Hepatocyte (in vitro differentiated cells): Measurements from ENCODE around the gene ZBTB16. TPM values are rescaled to one million over a fixed set of nuclear protein-coding genes. Genes with fewer than 3 reads are reported as not detected.

Source experiments
- DNase-seq: peaks from one replicate; pipeline ENCODE4 v3.0.0-alpha.2; 2016; ENCODE audit warnings: low spot score
- H2AFZ ChIP-seq: fragments of 200-600 bp; sonication (generic); 2 replicates; pipeline ENCODE4 v1.6.0; 2016; ENCODE audit warnings: antibody characterized with exemption, mild to moderate bottlenecking
- H3K27ac ChIP-seq: fragments of 200-600 bp; sonication (generic); 2 replicates; pipeline ENCODE4 v1.5.1; 2016; ENCODE audit warnings: mild to moderate bottlenecking
- H3K27me3 ChIP-seq: fragments of 200-600 bp; sonication (generic); 2 replicates; pipeline ENCODE4 v1.6.1; 2016
- H3K36me3 ChIP-seq: fragments of 200-600 bp; sonication (generic); replicated peaks from 2 replicates; pipeline ENCODE4 v1.5.1; 2016; ENCODE audit warnings: low read depth; ENCODE audit not compliant: insufficient read depth
- H3K4me1 ChIP-seq: fragments of 200-600 bp; sonication (generic); 2 replicates; pipeline ENCODE4 v1.5.1; 2016; ENCODE audit warnings: mild to moderate bottlenecking, moderate library complexity; ENCODE audit not compliant: insufficient read depth
- H3K4me2 ChIP-seq: fragments of 200-600 bp; sonication (generic); 2 replicates; pipeline ENCODE4 v1.6.0; 2016
- H3K4me3 ChIP-seq: fragments of 200-600 bp; sonication (generic); 2 replicates; pipeline ENCODE4 v1.5.1; 2016; ENCODE audit warnings: mild to moderate bottlenecking
- H3K79me2 ChIP-seq: fragments of 200-600 bp; sonication (generic); 2 replicates; pipeline ENCODE4 v1.6.0; 2017; ENCODE audit warnings: mild to moderate bottlenecking
- H3K9me2 ChIP-seq: fragments of 200-600 bp; sonication (generic); replicated peaks from 2 replicates; pipeline ENCODE4 v1.6.0; 2017; ENCODE audit warnings: mild to moderate bottlenecking; ENCODE audit not compliant: insufficient read depth
- H3K9me3 ChIP-seq: fragments of 200-600 bp; sonication (generic); 2 replicates; pipeline ENCODE4 v1.5.1; 2016; ENCODE audit warnings: low read depth, mild to moderate bottlenecking
- H4K20me1 ChIP-seq: fragments of 200-600 bp; sonication (generic); 2 replicates; pipeline ENCODE4 v1.6.0; 2016; ENCODE audit warnings: mild to moderate bottlenecking; ENCODE audit not compliant: insufficient read depth, poor library complexity, severe bottlenecking
- CTCF ChIP-seq: fragments of 200-600 bp; sonication (generic); IDR thresholded peaks from 2 replicates; pipeline ENCODE4 v1.5.1; 2016; ENCODE audit warnings: antibody characterized with exemption, mild to moderate bottlenecking; ENCODE audit not compliant: poor library complexity
- EZH2 ChIP-seq: fragments of 200-600 bp; sonication (generic); IDR thresholded peaks from 2 replicates; pipeline ENCODE4 v1.6.1; 2016; ENCODE audit warnings: antibody characterized with exemption, mild to moderate bottlenecking, borderline replicate concordance
- EZH2phosphoT487 ChIP-seq: fragments of 200-600 bp; sonication (generic); IDR thresholded peaks from one replicate; pipeline ENCODE4 v1.6.1; 2018; ENCODE audit warnings: antibody characterized with exemption, mild to moderate bottlenecking, low read depth, moderate library complexity; ENCODE audit not compliant: unreplicated experiment, severe bottlenecking
- WGBS: methylation state at CpG from one replicate; pipeline ENCODE4 v1.1.6; 2016; ENCODE audit warnings: low lambda C conversion rate; ENCODE audit errors: missing lambda C conversion rate; 5-methylcytosine and 5-hydroxymethylcytosine counted together
- polyA plus RNA-seq: library from polyadenylated mRNA; unstranded; fragments of >200 nt; fragmentation: Nextera tagmentation; extraction: Ambion mirVana; gene quantifications from 2 replicates; pipeline ENCODE4 v1.2.1, GENCODE V29; 2016
- total RNA-seq: library from RNA; depleted of rRNA; stranded (reverse); fragments of >200 nt; gene quantifications from 2 replicates; pipeline ENCODE4 v1.2.3, GENCODE V29; 2014

ZBTB16 gene
- total and polyA plus RNA-seq, 2 experiments from 2014 or later: 30.1 to 52.3 TPM

GRCh38 chr11:114080219-114080618 lies 20.7 kb downstream of the ZBTB16 start:
- DNase-seq: no peak
- Histone ChIP-seq H3K79me2 (peaks cover 69% of the 10 kb centered on the region), H3K9me3 (no peaks in the 10 kb centered on the region), H4K20me1 (peaks cover 16% of the 10 kb centered on the region), H3K4me2 (peak overlapping the region; percentile 39), H3K27ac (peak overlapping the region; percentile 89), H3K9me2 (no peaks in the 10 kb centered on the region), H3K4me1 (peaks cover 88% of the 10 kb centered on the region), H2AFZ (no peak overlapping the region), H3K4me3 (no peak overlapping the region), H3K27me3 (no peaks in the 10 kb centered on the region), H3K36me3 (no peaks in the 10 kb centered on the region)
- 59% methylated on average over 5 of the region's 5 CpGs for WGBS
- no peak for TF ChIP-seq EZH2
- TF ChIP-seq EZH2phosphoT487: no peak
- TF ChIP-seq CTCF: no peak

- no peaks in the 10 kb centered on the region for H3K27me3 ChIP-seq
- no peak for DNase-seq
- H4K20me1 ChIP-seq: peaks cover 15% of the 10 kb centered on the region
- peaks cover 68% of the 10 kb centered on the region for H3K79me2 ChIP-seq
- 84% methylated on average over 3 of the region's 3 CpGs for WGBS
- H3K4me2 ChIP-seq: peak overlapping the region; percentile 39
- H3K4me3 ChIP-seq: no peak overlapping the region
- peak overlapping the region; percentile 89 for H3K27ac ChIP-seq
- H3K9me3 ChIP-seq: no peaks in the 10 kb centered on the region
- TF ChIP-seq CTCF (no peak), EZH2phosphoT487 (no peak), EZH2 (no peak)
- H3K9me2 ChIP-seq: no peaks in the 10 kb centered on the region
- H3K4me1 ChIP-seq: peaks cover 88% of the 10 kb centered on the region
- no peak overlapping the region for H2AFZ ChIP-seq
- no peaks in the 10 kb centered on the region for H3K36me3 ChIP-seq
Measured at GRCh38 chr11:114080769-114081168, 21.3 kb downstream of the ZBTB16 start.

GRCh38 chr11:114081641-114082414 lies 22.3 kb downstream of the ZBTB16 start:
- DNase-seq: peak; percentile 39
- Histone ChIP-seq H2AFZ (no peak overlapping the region), H3K9me2 (no peaks in the 10 kb centered on the region), H3K4me1 (peaks cover 87% of the 10 kb centered on the region), H3K9me3 (no peaks in the 10 kb centered on the region), H3K27ac (peak overlapping the region; percentile 89), H3K4me3 (no peak overlapping the region), H3K4me2 (peak overlapping the region; percentile 36), H3K79me2 (peaks cover 70% of the 10 kb centered on the region), H4K20me1 (peaks cover 17% of the 10 kb centered on the region), H3K27me3 (no peaks in the 10 kb centered on the region), H3K36me3 (no peaks in the 10 kb centered on the region)
- 74% methylated on average over 9 of the region's 9 CpGs for WGBS
- TF ChIP-seq EZH2 (no peak), CTCF (no peak), EZH2phosphoT487 (no peak)
